A549 treated with CpdA at 1 μM for 4 hours (cell line): ENCODE results near the gene ELAPOR1. TPM values are rescaled to one million over a fixed set of nuclear protein-coding genes. Genes with fewer than 3 reads are reported as not detected.

Source experiments
- total RNA-seq: library from RNA; stranded (reverse); fragments of 200-300 nt; extraction: Qiagen RNA extraction; gene quantifications from 5 replicates; pipeline ENCODE4 v1.2.3, GENCODE V29; 2022; ENCODE audit warnings: low read depth

The ELAPOR1 gene, protein sequence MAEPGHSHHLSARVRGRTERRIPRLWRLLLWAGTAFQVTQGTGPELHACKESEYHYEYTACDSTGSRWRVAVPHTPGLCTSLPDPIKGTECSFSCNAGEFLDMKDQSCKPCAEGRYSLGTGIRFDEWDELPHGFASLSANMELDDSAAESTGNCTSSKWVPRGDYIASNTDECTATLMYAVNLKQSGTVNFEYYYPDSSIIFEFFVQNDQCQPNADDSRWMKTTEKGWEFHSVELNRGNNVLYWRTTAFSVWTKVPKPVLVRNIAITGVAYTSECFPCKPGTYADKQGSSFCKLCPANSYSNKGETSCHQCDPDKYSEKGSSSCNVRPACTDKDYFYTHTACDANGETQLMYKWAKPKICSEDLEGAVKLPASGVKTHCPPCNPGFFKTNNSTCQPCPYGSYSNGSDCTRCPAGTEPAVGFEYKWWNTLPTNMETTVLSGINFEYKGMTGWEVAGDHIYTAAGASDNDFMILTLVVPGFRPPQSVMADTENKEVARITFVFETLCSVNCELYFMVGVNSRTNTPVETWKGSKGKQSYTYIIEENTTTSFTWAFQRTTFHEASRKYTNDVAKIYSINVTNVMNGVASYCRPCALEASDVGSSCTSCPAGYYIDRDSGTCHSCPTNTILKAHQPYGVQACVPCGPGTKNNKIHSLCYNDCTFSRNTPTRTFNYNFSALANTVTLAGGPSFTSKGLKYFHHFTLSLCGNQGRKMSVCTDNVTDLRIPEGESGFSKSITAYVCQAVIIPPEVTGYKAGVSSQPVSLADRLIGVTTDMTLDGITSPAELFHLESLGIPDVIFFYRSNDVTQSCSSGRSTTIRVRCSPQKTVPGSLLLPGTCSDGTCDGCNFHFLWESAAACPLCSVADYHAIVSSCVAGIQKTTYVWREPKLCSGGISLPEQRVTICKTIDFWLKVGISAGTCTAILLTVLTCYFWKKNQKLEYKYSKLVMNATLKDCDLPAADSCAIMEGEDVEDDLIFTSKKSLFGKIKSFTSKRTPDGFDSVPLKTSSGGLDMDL
- 0.43 to 1.1 TPM (median 0.51 TPM) in 5 replicates for total RNA-seq

DNA sequence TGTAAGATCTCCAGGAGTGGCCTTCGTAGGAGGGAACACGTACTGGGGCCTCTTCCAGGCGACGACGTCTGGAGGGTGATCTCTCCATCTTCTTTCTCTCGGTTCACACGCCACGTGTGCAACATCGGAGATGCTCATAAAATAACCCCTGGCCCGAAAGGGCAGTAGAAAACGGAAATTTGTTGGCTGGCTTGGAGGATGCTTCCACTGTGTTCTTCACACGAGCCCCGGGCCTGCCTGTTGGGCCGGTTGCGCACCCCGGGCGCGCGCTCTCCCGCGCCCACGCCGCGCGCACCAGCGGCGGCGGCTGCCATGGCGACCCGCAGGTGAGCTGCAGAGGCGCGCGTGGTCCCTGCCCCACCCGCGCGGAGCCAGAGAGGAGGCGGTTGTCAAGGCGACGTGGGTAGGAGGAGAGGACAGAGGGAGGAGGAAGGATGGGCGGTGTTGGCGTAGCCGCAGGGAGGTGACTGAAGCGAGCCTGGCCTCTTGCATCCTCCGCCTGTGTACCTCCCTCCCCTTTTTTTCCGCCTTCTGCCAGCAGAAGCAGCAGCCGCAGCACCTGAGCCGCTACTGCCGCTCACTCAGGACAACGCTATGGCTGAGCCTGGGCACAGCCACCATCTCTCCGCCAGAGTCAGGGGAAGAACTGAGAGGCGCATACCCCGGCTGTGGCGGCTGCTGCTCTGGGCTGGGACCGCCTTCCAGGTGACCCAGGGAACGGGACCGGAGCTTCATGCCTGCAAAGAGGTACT is at the start of gene ELAPOR1:
TSS of gene ELAPOR1 (plus strand) at position 526 of the 752 bp plus-strand sequence. CDS start at position 595, 69 bp downstream.

DNA sequence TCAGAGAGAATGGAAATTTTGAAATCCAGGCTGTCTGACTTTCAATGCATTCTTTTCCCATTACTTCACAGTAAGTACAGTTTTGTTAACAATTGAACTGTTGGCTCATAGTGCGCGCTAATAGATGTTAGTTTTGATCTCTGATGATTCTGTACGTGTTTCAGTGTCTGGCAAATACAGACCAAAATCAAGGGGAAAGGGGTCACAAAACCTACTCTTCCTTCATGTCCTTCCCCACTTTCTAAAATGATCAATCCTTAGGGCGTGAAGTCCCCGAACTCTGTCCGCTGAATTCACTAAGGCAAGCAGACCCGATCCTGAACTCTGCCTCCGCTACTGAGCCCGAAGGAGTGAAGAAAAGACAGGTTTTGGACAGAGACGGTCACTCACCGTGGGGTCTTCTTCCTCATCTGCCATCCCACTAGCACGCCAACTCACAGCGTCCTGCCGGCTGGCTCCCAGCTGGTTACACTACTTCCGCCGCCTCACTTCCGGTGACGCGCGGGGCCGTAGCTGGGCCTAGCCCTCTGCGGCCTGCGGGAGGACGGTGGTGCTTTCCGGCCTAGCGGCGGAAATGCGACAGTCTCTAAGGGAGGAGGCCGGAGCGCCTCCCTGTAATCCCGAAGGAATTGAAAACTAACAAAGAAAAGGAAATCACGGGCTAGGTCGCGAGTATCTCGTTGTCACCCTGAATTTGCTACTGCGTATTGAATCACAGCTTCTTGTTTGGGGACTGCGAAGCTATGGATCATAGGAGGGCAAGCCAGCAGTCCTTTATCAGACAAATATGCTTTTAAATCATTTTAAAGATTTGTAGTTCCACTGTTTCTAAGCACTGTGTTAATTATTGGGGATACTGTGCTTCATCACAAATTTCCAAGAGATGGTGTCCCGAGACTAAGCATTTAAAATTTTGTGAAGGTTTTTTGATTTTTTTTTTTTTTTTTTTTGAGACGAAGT is 38.1 kb upstream of the ELAPOR1 start, which contains the start of gene TAF13:
TSS of gene TAF13 (minus strand) at position 473 of the 960 bp plus-strand sequence. CDS start at position 417, 56 bp downstream.

DNA sequence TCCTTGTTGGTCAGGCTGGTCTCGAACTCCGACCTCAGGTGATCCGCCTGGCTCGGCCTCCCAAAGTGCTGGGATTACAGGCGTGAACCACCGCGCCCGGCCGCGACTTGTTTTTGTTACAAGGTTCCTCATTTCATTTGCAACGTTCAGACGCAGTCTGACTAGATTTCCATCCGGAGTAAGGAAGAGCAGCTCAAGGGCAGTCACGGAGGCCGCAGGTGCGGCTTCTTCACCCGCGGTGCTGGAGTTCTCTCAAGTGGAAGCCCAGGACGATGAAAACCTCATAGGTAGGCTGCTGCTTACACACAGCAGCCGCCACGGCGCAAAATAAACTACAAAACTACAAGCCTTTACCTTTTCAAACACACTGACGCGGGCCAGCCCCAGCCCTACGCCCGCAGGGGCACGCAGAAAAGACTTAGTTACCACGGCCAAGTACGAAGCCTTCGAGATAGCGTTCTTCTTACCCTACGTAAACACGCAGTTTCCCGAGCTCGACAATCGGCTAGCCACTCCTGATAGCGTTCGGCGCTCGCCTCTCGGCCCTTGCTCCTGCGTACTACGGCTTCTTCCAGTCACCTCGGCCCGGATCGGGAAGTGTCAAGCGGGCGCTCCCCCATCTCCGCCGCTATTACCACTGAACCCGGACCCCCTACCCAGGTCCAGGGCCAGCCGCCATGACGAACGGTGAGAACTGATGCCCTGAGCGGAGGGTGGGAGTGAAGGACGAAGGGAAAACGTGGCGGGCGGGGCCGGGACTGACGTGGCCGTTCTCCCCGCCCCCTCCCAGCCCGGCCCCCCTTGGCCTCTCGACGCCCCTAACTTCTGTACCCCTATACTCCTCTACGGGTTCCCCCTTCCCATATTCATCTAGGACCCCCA is 23.5 kb upstream of the ELAPOR1 start, which contains the start of gene TMEM167B:
TSS of gene TMEM167B (plus strand) at position 569 of the 882 bp plus-strand sequence. CDS start at position 678, 109 bp downstream.

Other genes starting within 250 kb of the ELAPOR1 start
- 12.0 to 17.7 TPM (median 16.1 TPM) in 5 replicates for gene GPSM2, start 237.1 kb upstream of the ELAPOR1 start, total RNA-seq
- 16.3 to 17.5 TPM (median 17.3 TPM) in 5 replicates for gene CLCC1, start 150.6 kb upstream of the ELAPOR1 start, total RNA-seq
- 5.4 to 7.7 TPM (median 6.6 TPM) in 5 replicates for gene WDR47, start 72.0 kb upstream of the ELAPOR1 start, total RNA-seq
- gene TAF13, start 38.1 kb upstream of the ELAPOR1 start, total RNA-seq: 22.8 to 38.9 TPM (median 26.2 TPM) in 5 replicates
- gene TMEM167B, start 23.4 kb upstream of the ELAPOR1 start, total RNA-seq: 9.1 to 13.3 TPM (median 9.7 TPM) in 5 replicates
- gene SARS1, start 99.8 kb downstream of the ELAPOR1 start, total RNA-seq: 97.7 to 110 TPM (median 104 TPM) in 5 replicates
- 3.8 to 6.4 TPM (median 5.5 TPM) in 5 replicates for gene CELSR2, start 135.4 kb downstream of the ELAPOR1 start, total RNA-seq
- gene PSRC1, start 169.0 kb downstream of the ELAPOR1 start, total RNA-seq: 21.3 to 26.8 TPM (median 24.2 TPM) in 5 replicates
- not detected in 5 replicates for gene MYBPHL, start 192.9 kb downstream of the ELAPOR1 start, total RNA-seq